Body of pancreas (tissue), 4 donors: Measurements from ENCODE around the gene LARP4B.
A peak's percentile ranks its signal among the peaks of the same experiment; 100 is the strongest.

Source experiments
- POLR2A ChIP-seq, 3 donors: fragments of 450-650 bp; IDR thresholded peaks; one replicate each; pipeline ENCODE4 v1.6.1; 2016; ENCODE audit warnings: antibody characterized with exemption in 3 of 3, mild to moderate bottlenecking in 2 of 3
- TF ChIP-seq, protein P1 (sequence below), 7 experiments: fragments of 450-650 bp in 4 of 7; fragments of 200-600 bp in 3 of 7; sonication (generic) in 3 of 7; IDR thresholded peaks; one replicate each; pipeline ENCODE4 v1.5.1; 2016 to 2019; ENCODE audit warnings: antibody characterized with exemption in 7 of 7

GRCh38 chr10:794382-794956 is 137.0 kb downstream of the LARP4B start:
- TF ChIP-seq, protein P1, sequence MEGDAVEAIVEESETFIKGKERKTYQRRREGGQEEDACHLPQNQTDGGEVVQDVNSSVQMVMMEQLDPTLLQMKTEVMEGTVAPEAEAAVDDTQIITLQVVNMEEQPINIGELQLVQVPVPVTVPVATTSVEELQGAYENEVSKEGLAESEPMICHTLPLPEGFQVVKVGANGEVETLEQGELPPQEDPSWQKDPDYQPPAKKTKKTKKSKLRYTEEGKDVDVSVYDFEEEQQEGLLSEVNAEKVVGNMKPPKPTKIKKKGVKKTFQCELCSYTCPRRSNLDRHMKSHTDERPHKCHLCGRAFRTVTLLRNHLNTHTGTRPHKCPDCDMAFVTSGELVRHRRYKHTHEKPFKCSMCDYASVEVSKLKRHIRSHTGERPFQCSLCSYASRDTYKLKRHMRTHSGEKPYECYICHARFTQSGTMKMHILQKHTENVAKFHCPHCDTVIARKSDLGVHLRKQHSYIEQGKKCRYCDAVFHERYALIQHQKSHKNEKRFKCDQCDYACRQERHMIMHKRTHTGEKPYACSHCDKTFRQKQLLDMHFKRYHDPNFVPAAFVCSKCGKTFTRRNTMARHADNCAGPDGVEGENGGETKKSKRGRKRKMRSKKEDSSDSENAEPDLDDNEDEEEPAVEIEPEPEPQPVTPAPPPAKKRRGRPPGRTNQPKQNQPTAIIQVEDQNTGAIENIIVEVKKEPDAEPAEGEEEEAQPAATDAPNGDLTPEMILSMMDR (IDR thresholded peaks at IDR 0.05) = peak in 3 of 7 experiments; percentile 16 to 42 (median 28)
- TF ChIP-seq POLR2A (IDR thresholded peaks at IDR 0.05) = no peak
